ENCODE measurements around the gene NFIA.

GRCh38 chr1:61120998-61121397 is 38.6 kb downstream of the NFIA start:
- TF ChIP-seq CTCF (optimal IDR thresholded peaks at IDR 0.05 in 1 of 3, IDR thresholded peaks at IDR 0.05 in 1 of 3, conservative IDR thresholded peaks at IDR 0.05 in 1 of 3; ENCODE audit: extremely low read depth in 1 of 3, insufficient read depth in 2 of 3, low read length in 3 of 3) (no peak), EZH2 (IDR thresholded peaks at IDR 0.05; ENCODE audit: low read length) (no peak)
